Hematopoietic multipotent progenitor cell treated with erythropoietin and hydrocortisone succinate and interleukin-3 and kit ligand, for 8 days (in vitro differentiated cells): ENCODE measurements around the gene BOC.
"Not testable (repeated sequence)": the region's sequence is repeated elsewhere in the genome, so short reads cannot be mapped to it uniquely, and the experiment has no call there.

Experiments
- DNase-seq: peaks from one replicate; pipeline ENCODE4 v3.0.0-alpha.2; 2015

The BOC gene, protein sequence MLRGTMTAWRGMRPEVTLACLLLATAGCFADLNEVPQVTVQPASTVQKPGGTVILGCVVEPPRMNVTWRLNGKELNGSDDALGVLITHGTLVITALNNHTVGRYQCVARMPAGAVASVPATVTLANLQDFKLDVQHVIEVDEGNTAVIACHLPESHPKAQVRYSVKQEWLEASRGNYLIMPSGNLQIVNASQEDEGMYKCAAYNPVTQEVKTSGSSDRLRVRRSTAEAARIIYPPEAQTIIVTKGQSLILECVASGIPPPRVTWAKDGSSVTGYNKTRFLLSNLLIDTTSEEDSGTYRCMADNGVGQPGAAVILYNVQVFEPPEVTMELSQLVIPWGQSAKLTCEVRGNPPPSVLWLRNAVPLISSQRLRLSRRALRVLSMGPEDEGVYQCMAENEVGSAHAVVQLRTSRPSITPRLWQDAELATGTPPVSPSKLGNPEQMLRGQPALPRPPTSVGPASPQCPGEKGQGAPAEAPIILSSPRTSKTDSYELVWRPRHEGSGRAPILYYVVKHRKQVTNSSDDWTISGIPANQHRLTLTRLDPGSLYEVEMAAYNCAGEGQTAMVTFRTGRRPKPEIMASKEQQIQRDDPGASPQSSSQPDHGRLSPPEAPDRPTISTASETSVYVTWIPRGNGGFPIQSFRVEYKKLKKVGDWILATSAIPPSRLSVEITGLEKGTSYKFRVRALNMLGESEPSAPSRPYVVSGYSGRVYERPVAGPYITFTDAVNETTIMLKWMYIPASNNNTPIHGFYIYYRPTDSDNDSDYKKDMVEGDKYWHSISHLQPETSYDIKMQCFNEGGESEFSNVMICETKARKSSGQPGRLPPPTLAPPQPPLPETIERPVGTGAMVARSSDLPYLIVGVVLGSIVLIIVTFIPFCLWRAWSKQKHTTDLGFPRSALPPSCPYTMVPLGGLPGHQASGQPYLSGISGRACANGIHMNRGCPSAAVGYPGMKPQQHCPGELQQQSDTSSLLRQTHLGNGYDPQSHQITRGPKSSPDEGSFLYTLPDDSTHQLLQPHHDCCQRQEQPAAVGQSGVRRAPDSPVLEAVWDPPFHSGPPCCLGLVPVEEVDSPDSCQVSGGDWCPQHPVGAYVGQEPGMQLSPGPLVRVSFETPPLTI

DNA sequence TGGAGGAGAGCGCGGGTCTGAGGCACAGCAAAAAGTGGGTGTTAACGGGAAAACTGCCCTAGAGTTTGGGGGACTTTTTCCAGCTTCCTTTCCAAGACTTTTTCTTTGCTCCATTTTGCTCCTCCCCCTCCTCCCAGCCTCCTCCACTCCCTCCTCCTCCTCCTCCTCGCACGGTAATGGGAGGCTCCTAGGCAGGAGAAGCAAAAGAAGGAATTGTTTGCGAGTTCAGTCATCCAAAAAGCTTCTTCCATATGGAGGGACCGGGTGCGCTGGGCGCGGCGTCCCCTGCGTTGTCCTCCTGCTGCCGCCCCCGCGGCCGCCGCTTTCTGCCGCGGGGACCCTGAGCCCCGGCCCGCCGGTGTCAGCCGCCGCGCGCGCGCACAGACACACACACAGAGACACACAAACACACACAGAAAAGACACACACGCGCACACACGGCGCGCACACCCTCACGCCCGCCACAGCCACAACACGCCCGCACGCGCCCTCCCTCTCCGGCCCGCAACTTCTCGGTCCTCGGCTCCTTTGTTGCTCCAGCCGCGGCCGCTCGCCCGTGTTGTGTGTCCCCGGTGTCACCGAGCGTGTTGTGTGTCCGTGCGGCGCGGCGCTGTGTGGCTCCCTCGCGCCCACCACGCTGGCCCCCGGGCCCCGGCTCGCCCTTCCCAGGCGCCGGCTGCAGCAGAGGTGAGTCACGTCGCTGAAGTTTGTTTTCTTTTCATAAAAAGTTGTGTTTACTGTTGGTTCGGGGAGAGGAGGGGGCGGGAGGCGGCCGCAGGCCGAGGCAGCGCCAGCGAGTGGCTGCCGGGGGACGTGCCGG, at the start of gene BOC:
Gene BOC, plus strand, starts transcription at position 228 of the 820 bp plus-strand sequence. CDS start 38,246 bp downstream, outside the sequence.
- no peak for DNase-seq

DNA sequence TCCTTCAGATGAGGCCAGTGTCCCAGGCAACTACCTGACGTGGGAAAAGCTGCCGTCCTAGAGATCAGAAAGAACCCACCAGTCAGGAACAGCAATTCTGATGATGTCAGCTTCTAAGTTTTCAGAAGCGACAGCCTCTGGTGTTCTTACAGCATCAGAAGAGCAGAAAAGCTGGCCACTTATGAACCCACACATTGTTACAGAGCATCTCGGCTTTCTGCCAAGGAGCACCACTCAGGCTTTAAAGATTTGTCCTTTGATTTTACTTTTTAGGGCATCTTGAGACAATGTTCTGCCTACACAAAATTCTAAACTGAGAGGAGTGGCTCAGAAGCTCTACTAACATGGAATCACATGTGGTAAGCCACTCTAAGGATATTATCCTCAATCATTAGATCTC, 49.7 kb upstream of the BOC start:
- no peak for DNase-seq

DNA sequence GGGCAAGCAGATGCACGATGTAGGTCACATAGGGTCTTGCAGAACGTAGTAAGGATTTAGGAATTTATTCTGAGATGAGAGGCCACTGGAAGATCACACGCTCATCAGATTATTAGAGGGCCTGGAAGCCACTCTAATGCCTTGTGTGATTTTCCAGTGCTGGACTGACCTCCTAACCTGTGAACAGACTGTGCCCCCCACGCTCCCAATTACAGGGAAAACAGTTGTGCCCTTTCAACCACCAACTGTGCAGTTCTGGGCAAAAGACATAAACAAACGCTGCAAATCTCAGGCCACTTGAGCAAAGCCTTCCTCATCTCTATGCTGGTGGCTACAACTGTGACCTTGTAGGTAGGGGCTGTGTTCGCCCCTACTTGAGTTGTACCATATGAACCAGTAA, 48.2 kb upstream of the BOC start:
- DNase-seq = no peak

DNA sequence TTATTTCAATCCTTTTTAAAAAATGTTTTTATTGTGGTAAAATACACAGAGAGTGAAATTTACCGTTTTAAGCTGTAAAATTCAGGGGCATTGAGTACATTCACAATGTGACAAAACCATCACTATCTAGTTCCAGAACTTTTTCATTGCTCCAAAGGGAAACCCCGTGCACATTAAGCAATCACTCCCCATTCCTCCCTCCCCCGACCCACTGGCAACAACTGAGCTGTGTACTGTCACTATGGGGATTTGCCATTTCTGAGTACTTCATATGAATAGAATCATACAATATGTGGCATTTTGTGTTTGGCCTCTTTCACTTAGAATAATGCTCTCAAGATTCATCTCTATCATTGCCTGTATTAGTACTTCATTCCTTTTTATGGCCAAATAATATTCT, 45.5 kb upstream of the BOC start:
- no peak for DNase-seq

DNA sequence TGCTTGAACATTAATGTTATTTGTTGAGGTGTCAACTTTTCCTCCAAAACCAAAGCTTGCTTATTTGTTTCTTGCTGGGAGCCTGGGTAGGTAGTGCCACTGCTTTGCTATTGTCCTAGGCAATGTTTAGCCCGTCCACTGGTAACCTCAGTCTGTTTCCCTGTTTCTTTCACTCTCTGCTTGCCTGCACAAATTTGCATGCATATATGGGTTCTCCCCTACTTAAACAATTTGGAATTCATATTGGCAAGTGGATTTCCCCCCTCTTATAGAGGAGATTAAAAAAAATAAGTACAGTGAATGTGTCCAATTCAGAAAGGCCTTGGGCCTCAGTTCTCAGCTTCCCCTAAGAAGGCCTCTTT, 45.0 kb upstream of the BOC start:
- DNase-seq = no peak

DNA sequence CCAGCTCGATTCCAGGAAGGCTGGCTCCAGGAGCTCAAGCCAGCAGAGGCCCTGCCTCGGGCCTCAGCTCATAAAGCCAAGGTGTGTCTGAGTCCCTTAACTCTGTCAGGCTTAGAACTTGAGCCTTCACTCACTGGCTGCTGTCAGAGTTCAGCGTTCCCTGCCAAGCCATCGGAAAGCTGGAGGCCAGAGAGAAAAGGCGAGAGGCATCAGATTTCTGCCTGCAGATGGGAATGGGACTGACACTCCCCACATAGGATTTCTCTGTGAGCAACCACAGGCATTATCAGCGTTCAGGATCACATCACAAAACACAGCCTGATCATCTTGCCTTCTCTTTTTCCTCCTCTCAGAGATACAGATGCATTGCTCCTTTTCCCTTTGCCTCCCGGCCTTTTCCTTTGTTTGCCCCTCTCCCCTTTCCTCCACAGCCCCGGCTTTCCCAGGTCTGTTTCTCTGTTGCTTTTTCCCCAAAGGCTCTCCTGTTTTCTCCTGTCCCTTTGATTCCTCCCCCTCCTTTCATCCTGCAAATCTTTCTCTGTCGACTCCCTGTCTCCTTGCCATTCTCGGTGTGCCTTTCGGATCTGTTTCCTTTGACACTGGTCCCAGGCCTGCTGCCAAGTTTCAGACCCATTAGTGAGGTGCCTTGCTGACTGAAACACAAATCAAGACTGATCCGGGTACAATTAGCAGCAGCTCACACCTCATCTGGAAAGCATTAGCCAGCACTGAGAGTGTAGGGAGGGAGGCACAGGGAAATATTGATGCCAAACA, 44.5 kb upstream of the BOC start:
- DNase-seq = no peak

DNA sequence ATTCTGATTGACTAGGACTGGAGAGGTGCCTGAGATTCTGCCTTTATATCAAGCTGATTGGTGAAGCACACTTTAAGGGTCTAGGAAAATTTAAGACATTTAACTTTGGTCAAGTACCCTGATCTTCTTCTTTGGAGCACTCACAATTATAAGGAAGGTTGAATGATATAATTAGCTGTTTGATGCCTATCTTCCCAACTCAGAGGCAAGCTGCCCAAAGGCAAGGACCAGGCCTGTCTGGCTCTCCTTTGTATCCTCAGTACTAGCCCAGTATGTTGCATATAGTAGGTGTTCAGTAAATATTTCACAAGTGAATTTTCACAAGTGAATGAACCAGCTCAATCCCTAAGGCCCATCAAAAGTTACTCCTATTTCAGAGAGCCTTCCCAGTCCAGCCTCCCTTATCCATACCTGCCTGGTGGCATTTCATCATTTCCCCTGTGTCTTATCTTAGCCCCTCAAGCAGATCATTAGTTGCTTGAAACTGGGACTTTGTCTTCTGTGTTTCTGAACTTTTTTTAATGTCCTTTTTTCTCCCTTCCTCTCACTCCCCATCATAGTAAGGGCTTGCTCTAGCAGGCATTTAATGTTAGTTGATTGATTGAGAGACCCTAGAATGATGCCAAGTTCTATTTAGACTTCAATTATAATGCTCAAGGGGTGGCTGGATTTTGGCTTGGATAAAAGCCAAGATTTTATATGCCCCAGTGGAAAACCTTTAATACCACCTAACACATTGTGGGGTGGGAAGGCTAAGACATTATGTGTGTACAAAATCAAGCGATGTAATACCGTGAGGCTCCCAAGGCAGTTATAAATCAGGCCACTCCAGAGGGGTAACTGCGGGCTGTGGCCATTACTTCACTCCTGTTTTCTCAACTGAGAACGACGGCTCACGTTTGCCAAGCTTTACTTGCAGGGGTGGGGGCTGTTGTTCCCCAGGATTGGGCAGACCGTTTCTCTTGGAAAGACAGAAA, 43.2 kb upstream of the BOC start:
- no peak for DNase-seq

DNA sequence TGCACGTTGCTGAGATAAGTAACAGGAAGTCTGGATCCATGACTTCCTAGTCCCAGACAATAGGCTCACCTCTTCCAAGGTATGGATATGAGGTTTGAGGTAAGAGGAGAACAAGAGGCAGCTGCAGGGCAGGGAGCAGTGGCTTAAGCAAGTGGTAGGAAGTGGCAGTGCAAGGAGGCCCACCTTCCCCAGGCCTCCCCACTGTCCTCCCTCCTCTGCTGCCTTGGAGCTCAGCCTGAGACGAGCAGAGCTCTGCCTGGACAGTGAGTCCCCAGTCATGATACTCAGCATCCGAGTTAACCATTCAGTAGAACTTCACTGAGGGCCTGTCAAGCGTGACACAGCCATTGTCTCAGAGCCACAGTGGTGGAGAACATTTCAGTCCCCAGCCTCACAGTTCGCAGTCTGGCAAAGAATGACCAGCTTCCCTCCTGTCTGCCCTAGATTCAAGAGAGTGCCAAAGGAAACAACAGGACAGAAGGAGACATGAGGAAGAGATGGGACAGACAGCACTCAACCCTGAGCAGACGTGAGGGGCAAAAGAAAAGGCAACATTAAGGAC, 41.4 kb upstream of the BOC start:
- no peak for DNase-seq

DNA sequence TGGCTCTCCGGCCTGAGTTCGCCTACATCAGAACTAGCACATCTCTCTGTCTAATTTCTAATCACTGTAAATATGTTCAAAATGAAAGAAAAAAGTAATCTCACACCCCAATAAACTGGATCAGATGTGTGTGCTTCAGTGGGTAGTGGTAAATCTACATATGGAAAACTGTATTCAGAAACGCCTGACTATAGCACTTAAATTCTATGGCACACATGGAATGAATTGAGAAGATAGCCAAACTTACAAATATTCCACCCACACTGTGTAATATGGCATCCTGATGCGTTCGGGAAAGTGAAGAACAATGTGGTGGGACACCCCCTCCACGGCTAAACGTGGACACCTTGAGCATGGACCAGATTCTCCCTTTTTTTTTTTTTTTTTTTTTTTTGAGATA, 40.6 kb upstream of the BOC start:
- DNase-seq = no peak

DNA sequence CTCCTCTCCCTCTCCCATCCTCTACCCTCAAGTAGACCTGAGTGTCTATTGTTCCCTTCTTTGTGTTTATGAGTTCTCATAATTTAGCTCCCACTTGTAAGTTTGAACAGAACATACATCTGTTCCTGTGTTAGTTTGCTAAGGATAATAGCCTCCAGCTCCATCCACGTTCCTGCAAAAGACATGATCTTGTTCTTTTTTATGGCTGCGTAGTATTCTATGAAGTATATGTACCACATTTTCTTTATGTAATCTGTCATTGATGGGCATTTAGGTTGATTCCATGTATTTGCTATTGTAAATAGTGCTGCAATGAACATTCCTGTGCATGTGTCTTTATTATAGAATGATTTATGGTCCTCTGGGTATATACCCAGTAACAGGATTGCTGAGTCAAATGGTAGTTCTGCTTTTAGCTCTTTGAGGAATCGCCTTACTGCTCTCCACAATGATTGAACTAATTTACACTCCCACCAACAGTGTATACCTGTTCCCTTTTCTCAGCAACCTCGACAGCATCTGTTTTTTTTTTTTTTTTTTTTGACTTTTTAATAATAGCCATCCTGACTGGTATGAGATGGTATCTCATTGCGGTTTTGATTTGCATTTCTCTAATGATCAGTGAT, 39.6 kb upstream of the BOC start:
- DNase-seq = not testable (repeated sequence)

DNA sequence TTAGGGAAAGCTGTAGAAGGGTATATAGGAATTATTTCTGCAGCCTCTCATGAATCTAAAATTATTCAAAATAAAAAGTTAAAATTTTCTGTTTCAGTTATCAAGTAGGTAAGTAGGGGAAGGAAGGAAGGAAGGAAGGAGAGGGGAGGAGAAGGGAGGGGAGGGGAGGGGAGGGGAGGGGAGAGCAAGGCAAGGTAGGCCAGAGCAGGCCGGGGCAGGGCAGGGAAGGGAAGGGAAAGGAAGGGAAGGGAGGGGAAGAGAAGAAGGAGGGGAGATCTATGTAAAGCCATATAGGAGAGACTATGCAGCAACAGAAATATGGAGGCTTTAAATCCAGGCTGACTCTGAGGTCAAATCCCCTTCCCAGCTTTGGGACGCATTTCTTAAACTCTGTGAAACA, 38.3 kb upstream of the BOC start:
- no peak for DNase-seq

DNA sequence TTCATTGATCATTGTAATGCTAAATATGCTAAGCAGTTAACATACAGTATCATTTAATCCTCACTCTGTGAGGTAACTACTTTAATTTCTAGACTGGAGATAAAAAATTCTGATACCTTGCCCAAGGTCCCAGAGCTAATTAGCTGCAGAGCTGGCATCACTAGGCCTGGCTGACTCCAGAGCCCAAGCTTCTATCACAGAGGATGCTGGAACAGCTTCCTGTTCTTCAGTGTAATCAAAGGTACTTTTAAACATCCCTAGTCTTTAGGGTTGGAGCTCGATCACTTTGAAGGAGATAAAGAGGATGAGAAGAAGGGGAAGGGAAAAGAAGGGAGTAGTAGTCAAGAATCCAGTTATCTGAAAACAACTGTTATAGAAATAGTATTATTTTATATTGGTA, 37.1 kb upstream of the BOC start:
- no peak for DNase-seq

DNA sequence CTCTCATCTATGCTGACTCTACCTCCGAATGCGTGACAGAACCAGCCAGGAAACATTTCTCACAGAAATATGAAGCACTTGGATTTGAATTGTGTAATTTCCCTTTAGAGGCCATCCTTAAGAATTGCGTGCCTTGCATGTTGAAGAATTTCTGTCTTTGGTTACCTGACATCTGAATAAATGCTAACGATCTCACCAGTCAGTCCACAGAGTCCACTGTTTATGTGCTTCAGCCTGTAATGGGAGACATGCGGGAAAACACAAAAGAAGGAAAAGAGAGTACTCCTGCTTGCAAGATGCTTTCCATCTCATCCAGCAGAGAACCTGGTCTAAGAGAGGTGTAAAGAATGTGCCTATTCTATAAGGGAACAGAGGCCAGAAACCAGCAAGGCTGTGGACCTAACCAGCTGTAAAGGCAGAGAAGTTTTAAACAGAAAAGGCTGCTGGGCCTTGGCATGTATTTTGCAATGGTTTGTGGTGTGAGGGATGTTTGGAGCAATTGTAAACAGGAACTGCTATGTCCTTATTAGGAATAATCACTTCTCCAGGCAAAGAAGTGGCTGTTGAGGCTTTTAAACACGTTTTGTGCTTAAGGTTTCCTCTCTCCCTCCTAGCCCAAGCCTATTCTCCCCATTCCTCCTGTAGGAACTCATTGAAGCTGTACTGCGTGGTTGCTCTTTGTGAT, 36.4 kb upstream of the BOC start:
- DNase-seq = no peak

DNA sequence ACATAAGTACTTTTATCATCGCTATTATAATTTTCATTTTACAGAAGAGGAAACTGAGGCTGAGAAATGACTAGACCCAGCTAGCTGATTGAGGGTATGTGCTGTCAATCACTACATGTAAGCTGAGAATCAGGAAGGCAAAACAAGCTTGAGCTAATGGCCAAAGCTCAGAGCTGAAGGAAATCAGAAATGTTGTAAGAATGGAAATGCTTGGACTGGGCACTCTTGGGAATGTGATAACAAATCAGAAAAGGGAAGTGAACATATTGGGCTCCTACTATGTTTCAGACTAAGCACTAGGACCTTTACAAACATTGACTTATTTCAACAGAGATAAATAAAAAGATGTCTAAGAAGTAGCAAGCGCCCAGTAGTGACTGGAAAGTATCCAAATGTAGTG, 33.8 kb upstream of the BOC start:
- DNase-seq = no peak

DNA sequence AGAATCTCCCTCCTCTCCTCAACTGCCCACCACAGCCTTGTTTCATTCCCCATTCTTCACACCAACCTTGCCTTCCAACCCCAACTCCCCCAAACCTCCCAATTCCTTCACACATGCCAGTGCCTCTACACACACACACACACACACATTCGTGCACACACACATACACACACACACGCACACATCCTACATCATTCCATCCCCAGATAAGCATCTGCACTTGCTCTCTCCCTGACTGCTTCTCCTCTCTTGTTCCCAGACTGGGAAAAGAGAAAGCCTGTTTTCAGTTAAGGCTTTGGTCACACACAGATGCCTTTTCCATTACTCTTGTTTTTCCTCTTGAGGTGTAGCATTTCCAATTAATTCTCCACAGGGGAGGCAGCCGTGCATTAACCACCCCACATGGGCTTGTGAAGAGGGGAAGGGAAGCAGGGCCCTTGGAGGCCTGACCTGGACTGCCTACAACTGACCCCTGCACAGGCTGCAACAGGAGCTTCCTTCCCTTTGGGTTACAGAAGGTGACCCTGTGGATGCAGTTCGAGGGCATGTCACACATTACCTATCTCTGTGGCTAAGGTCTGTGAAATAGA, 32.0 kb upstream of the BOC start:
- no peak for DNase-seq

DNA sequence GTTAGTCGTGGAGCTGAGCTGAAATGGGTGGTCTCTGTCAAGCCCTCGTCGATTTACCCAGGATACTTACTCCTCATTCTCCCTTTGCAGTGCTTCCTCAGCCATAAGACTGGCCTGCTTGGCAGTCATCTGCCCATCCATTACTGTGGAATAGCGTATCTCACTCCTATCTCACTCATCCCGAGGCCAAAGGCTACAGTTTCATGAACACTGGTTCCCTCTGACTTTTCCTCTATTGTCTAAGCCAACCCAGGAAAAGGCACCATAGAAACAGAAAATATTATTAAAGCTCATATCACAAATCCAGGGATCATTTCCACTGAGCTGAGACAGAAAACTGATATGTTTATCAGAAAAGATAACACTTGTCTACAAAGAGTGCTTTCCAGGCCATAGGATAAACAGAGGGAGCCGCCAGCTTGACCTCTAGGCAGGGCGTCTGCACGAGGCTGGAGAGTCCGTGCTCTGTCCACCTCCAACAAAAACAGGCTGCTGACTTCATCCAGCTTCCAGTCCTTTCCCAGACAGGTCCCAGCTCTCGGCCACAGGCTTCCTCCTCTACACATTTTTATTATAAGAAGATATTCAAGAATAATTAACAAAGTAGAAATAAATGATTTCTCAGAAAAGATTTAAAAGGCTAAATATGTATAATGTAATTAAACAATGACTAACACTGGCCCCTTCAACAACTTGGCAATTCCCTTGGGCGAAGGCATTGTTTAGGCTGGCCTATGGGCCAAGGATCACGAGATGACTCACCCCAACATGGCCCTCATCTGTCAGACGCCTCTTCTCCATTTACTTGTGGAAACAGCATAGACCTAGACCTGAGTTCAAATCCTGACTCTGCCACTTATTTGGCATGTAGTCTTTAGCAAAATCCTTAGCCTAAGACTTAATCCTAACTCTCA, 27.4 kb upstream of the BOC start:
- no peak for DNase-seq

DNA sequence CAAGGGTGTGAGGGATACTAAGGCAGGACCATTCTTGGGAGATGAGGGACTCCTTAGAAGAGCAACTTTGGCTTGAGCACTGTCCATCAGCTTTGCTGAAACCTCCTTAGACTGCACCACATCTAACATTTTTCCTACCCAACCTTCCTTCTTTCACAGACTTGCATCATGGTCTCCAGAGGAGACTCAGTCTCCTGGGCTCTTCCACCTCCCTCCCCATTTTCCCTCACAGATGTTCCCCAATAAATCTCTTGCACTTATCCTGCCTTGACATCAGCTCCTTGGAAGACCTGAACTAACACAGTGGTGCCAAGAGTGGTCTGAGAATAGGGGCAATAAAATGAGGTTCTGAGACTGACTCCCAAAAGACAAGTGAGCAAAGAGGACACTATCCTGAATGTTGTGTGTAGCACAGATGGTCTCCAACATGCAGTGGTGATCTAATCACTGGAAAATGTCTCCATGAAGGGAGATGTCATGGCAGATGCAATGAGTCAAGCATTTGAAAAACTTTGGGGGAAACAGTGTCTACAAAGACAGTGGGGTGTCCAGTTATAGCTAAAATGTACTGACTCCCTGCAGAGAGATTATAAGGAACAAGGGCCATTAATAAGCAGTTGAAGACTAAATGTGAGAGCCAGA, 26.0 kb upstream of the BOC start:
- no peak for DNase-seq
